ENCODE data around the gene ZBTB1. TPM values are rescaled to one million over a fixed set of nuclear protein-coding genes. Genes with fewer than 3 reads are reported as not detected.

The ZBTB1 gene
- total RNA-seq, 1 experiment from 2014 or later = 16.8 TPM

- no peaks in the 10 kb centered on the region for H3K9me3 ChIP-seq
- no peaks in the 10 kb centered on the region for H3K27me3 ChIP-seq
- no peak overlapping the region for H3K4me3 ChIP-seq
- no peaks in the 10 kb centered on the region for H3K36me3 ChIP-seq
- no peak for DNase-seq
Observed at GRCh38 chr14:64572386-64573104, 68.0 kb downstream of the ZBTB1 start.

GRCh38 chr14:64573109-64573508 lies 68.5 kb downstream of the ZBTB1 start:
- Histone ChIP-seq H3K4me3 (no peak overlapping the region), H3K36me3 (no peaks in the 10 kb centered on the region), H3K27me3 (no peaks in the 10 kb centered on the region), H3K9me3 (no peaks in the 10 kb centered on the region)
- DNase-seq = no peak

Other genes starting within 250 kb of the ZBTB1 start
- gene ESR2, start 210.4 kb upstream of the ZBTB1 start, total RNA-seq (2014; rRNA removed; shearing (Covaris generic); ENCODE audit: low replicate concordance) = not detected in 2 replicates
- 23.1 and 38.2 TPM in 2 replicates for gene MTHFD1, start 116.4 kb upstream of the ZBTB1 start, total RNA-seq (2014; rRNA removed; shearing (Covaris generic); ENCODE audit: low replicate concordance)
- 0.10 TPM in 1 of 2 replicates, not detected in the other for gene AKAP5, start 39.3 kb upstream of the ZBTB1 start, total RNA-seq (2014; rRNA removed; shearing (Covaris generic); ENCODE audit: low replicate concordance)
- 0.57 and 1.6 TPM in 2 replicates for gene ZBTB25, start 932 bp upstream of the ZBTB1 start, total RNA-seq (2014; rRNA removed; shearing (Covaris generic); ENCODE audit: low replicate concordance)
- gene HSPA2, start 36.0 kb downstream of the ZBTB1 start, total RNA-seq (2014; rRNA removed; shearing (Covaris generic); ENCODE audit: low replicate concordance) = 5.2 and 7.1 TPM in 2 replicates
- not detected in 2 replicates for gene PPP1R36, start 45.2 kb downstream of the ZBTB1 start, total RNA-seq (2014; rRNA removed; shearing (Covaris generic); ENCODE audit: low replicate concordance)
- 20.2 and 24.1 TPM in 2 replicates for gene PLEKHG3, start 199.7 kb downstream of the ZBTB1 start, total RNA-seq (2014; rRNA removed; shearing (Covaris generic); ENCODE audit: low replicate concordance)

All from MG63 (cell line).